ENCODE results near the gene WDR91. TPM values are rescaled to one million over a fixed set of nuclear protein-coding genes. Genes with fewer than 3 reads are reported as not detected.
A peak's percentile ranks its signal among the peaks of the same experiment; 100 is the strongest.

WDR91 gene
- total and polyA plus RNA-seq, 2 donors (not counting 1 experiment from before 2014, with no cell fraction given), result 26.7 to 40.7 TPM

DNA sequence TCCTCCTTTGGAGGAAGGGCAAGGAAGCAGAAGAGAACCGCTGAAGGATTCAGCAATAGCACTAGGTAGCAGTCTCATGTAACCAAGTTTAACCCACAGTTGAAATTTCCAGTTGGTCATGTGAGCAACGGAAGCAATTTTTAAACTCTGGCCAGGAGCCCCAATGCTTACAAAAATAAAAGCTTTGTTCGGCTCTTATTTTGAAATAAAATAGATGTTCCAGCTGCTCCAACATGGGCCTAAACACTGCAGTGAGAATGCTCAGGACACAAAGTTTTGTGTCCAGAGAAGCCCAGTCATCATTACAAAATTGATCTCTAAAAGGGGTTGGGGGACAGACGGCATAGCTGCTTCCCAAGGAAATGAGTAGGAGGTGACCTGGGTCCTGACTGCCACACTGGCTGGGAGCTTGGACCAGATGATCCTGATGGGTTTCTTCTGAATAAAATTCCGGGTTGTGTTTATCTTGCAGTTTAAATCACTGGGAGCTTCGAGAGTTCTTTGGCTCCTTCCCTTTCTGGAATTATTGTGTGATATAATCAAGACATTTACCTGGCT, 63.9 kb downstream of the WDR91 start:
- Histone ChIP-seq H2AFZ (ENCODE audit: insufficient read depth, low read depth, low read length, poor library complexity, severe bottlenecking) (peak overlapping the region; percentile 74), H3K27me3 (replicated peaks in 1 of 4; ENCODE audit: control extremely low read depth in 1 of 4, control insufficient read depth in 3 of 4, insufficient read depth in 4 of 4, low read length in 3 of 4) (no peaks in the 10 kb centered on the region), H3K4me3 (ENCODE audit: control extremely low read depth in 1 of 5, extremely low read depth in 1 of 5, insufficient read depth in 1 of 5, low read depth in 2 of 5, low read length in 4 of 5) (peak overlapping the region; percentile 51 to 98 (median 72)), H3K9me3 (ENCODE audit: control extremely low read depth in 1 of 3, control insufficient read depth in 2 of 3, insufficient read depth in 1 of 3, low read length in 2 of 3) (no peaks in the 10 kb centered on the region), H3K4me1 (ENCODE audit: control insufficient read depth in 2 of 2, insufficient read depth in 2 of 2, low read length in 2 of 2) (peaks cover 42 to 52% of the 10 kb centered on the region in 2 donors), H3K4me2 (replicated peaks; ENCODE audit: low read depth, low read length, poor library complexity, severe bottlenecking) (peak overlapping the region; percentile 70), H3K27ac (ENCODE audit: low read length in 2 of 2) (peak overlapping the region; percentile 86 to 90), H4K20me1 (ENCODE audit: control insufficient read depth, insufficient read depth, low read length, poor library complexity, severe bottlenecking) (no peaks in the 10 kb centered on the region), H3K36me3 (replicated peaks in 1 of 2; ENCODE audit: control extremely low read depth in 1 of 2, control insufficient read depth in 1 of 2, extremely low read depth in 1 of 2, insufficient read depth in 2 of 2, low read length in 1 of 2) (no peaks in the 10 kb centered on the region), H3K9ac (ENCODE audit: low read length) (peak overlapping the region; percentile 77), H3K79me2 (ENCODE audit: control insufficient read depth, insufficient read depth, low read length) (peaks cover 44% of the 10 kb centered on the region)
- H3K4me3 Mint-ChIP-seq, result peak overlapping the region; percentile 91
- ChIA-PET CTCF (interaction anchor here (0.9 to 8.3 kb wide), 8 partner anchors 10 to 160 kb away, joined by 3 to 78 read pairs (median 6); partner anchors contain the start of genes AGBL3 and CYREN), POLR2A (interaction anchor here (0.6 to 2.8 kb wide), 7 partner anchors 10 to 501 kb away, joined by 3 to 32 read pairs (median 6); partner anchors contain the start of genes AGBL3, BPGM, CYREN and WDR91)
- H3K27me3 Mint-ChIP-seq, result no peaks in the 10 kb centered on the region
- peaks cover 56% of the 10 kb centered on the region for H3K4me1 Mint-ChIP-seq
- H3K9me3 Mint-ChIP-seq (ENCODE audit: insufficient read depth), result no peaks in the 10 kb centered on the region
- DNase-seq (peak; percentile 49), ATAC-seq (ENCODE audit: low read depth) (peak; percentile 2)
- 3% methylated on average over 5 of the region's 6 CpGs for WGBS (ENCODE audit: insufficient coverage)
- H3K27ac Mint-ChIP-seq, result peak overlapping the region; percentile 94
- intact Hi-C loops (cut with micrococcal nuclease), result loop anchor here (5.0 kb wide), 3 partner anchors 365 to 690 kb away; partner anchors contain the start of genes AKR1B1, BPGM and CNOT4
- no peak for TF ChIP-seq EZH2 (IDR thresholded peaks at IDR 0.05; ENCODE audit: borderline replicate concordance, insufficient read depth, low read depth, low read length, poor library complexity, severe bottlenecking)
- no peak for TF ChIP-seq CTCF (IDR thresholded peaks at IDR 0.05)
